ENCODE results near the gene ADAMTSL1.

Gene ADAMTSL1

GRCh38 chr9:18936094-18936871 lies 462.3 kb downstream of the ADAMTSL1 start:
- no peak for DNase-seq (ENCODE audit: low read depth)
- Histone ChIP-seq H3K36me3 (ENCODE audit: control insufficient read depth, insufficient read depth, low read length, severe bottlenecking) (no peaks in the 10 kb centered on the region), H3K4me1 (ENCODE audit: control insufficient read depth, insufficient read depth, low read length) (no peaks in the 10 kb centered on the region), H3K9me3 (ENCODE audit: control insufficient read depth, low read length) (no peaks in the 10 kb centered on the region), H3K4me3 (ENCODE audit: low read length) (no peak overlapping the region), H3K27me3 (replicated peaks; ENCODE audit: control insufficient read depth, insufficient read depth, low read length) (no peaks in the 10 kb centered on the region), H3K9ac (ENCODE audit: low read length) (no peak overlapping the region)

- Histone ChIP-seq H3K36me3 (ENCODE audit: control insufficient read depth, insufficient read depth, low read length, severe bottlenecking) (no peaks in the 10 kb centered on the region), H3K4me3 (ENCODE audit: low read length) (no peak overlapping the region), H3K27me3 (replicated peaks; ENCODE audit: control insufficient read depth, insufficient read depth, low read length) (peaks cover 8% of the 10 kb centered on the region), H3K9me3 (ENCODE audit: control insufficient read depth, low read length) (no peaks in the 10 kb centered on the region), H3K9ac (ENCODE audit: low read length) (no peak overlapping the region), H3K4me1 (ENCODE audit: control insufficient read depth, insufficient read depth, low read length) (no peaks in the 10 kb centered on the region)
- no peak for DNase-seq (ENCODE audit: low read depth)
Measured at GRCh38 chr9:18939943-18940342, 466.0 kb downstream of the ADAMTSL1 start.

- no peak for DNase-seq (ENCODE audit: low read depth)
- Histone ChIP-seq H3K4me1 (ENCODE audit: control insufficient read depth, insufficient read depth, low read length) (no peaks in the 10 kb centered on the region), H3K4me3 (ENCODE audit: low read length) (no peak overlapping the region), H3K9ac (ENCODE audit: low read length) (no peak overlapping the region), H3K27me3 (replicated peaks; ENCODE audit: control insufficient read depth, insufficient read depth, low read length) (peaks cover 15% of the 10 kb centered on the region), H3K36me3 (ENCODE audit: control insufficient read depth, insufficient read depth, low read length, severe bottlenecking) (no peaks in the 10 kb centered on the region), H3K9me3 (ENCODE audit: control insufficient read depth, low read length) (no peaks in the 10 kb centered on the region)
Measured at GRCh38 chr9:18941060-18941740, 467.2 kb downstream of the ADAMTSL1 start.

GRCh38 chr9:18942801-18943200 lies 468.8 kb downstream of the ADAMTSL1 start:
- H3K4me3 ChIP-seq (ENCODE audit: low read length): no peak overlapping the region

GRCh38 chr9:18947892-18948339 lies 474.0 kb downstream of the ADAMTSL1 start:
- H3K27me3 ChIP-seq (replicated peaks; ENCODE audit: control insufficient read depth, insufficient read depth, low read length): peaks cover 34% of the 10 kb centered on the region
- no peak for DNase-seq (ENCODE audit: low read depth)
- H3K9me3 ChIP-seq (ENCODE audit: control insufficient read depth, low read length): no peaks in the 10 kb centered on the region
- no peak overlapping the region for H3K9ac ChIP-seq (ENCODE audit: low read length)
- H3K4me1 ChIP-seq (ENCODE audit: control insufficient read depth, insufficient read depth, low read length): no peaks in the 10 kb centered on the region
- no peak overlapping the region for H3K4me3 ChIP-seq (ENCODE audit: low read length)
- no peaks in the 10 kb centered on the region for H3K36me3 ChIP-seq (ENCODE audit: control insufficient read depth, insufficient read depth, low read length, severe bottlenecking)

More at GRCh38 chr9:18942801-18943200, 468.8 kb downstream of the ADAMTSL1 start:
- Histone ChIP-seq H3K27me3 (replicated peaks; ENCODE audit: control insufficient read depth, insufficient read depth, low read length) (peaks cover 22% of the 10 kb centered on the region), H3K4me1 (ENCODE audit: control insufficient read depth, insufficient read depth, low read length) (no peaks in the 10 kb centered on the region), H3K36me3 (ENCODE audit: control insufficient read depth, insufficient read depth, low read length, severe bottlenecking) (no peaks in the 10 kb centered on the region), H3K9ac (ENCODE audit: low read length) (no peak overlapping the region), H3K9me3 (ENCODE audit: control insufficient read depth, low read length) (no peaks in the 10 kb centered on the region)
- no peak for DNase-seq (ENCODE audit: low read depth)

GRCh38 chr9:18951936-18952335 lies 478.0 kb downstream of the ADAMTSL1 start:
- Histone ChIP-seq H3K27me3 (replicated peaks; ENCODE audit: control insufficient read depth, insufficient read depth, low read length) (peaks cover 25% of the 10 kb centered on the region), H3K4me3 (ENCODE audit: low read length) (no peak overlapping the region), H3K9ac (ENCODE audit: low read length) (no peak overlapping the region), H3K4me1 (ENCODE audit: control insufficient read depth, insufficient read depth, low read length) (no peaks in the 10 kb centered on the region), H3K36me3 (ENCODE audit: control insufficient read depth, insufficient read depth, low read length, severe bottlenecking) (no peaks in the 10 kb centered on the region), H3K9me3 (ENCODE audit: control insufficient read depth, low read length) (no peaks in the 10 kb centered on the region)
- no peak for DNase-seq (ENCODE audit: low read depth)

- H3K27me3 ChIP-seq (replicated peaks; ENCODE audit: control insufficient read depth, insufficient read depth, low read length): peaks cover 25% of the 10 kb centered on the region
- no peak overlapping the region for H3K4me3 ChIP-seq (ENCODE audit: low read length)
- no peaks in the 10 kb centered on the region for H3K9me3 ChIP-seq (ENCODE audit: control insufficient read depth, low read length)
- H3K36me3 ChIP-seq (ENCODE audit: control insufficient read depth, insufficient read depth, low read length, severe bottlenecking): no peaks in the 10 kb centered on the region
- DNase-seq (ENCODE audit: low read depth): no peak
- no peaks in the 10 kb centered on the region for H3K4me1 ChIP-seq (ENCODE audit: control insufficient read depth, insufficient read depth, low read length)
- no peak overlapping the region for H3K9ac ChIP-seq (ENCODE audit: low read length)
Measured at GRCh38 chr9:18955626-18956025, 481.7 kb downstream of the ADAMTSL1 start.
